GM23338 (cell line): ENCODE data around the gene COX6B1.

Experiments used
- CREB1 ChIP-seq: fragments of 250-450 bp; sonication (Bioruptor Pico); IDR thresholded peaks from 2 replicates; pipeline ENCODE4 v1.5.0; 2020; ENCODE audit warnings: low read depth, mild to moderate bottlenecking, moderate library complexity
- EZH2 ChIP-seq: fragments of 200-600 bp; sonication (generic); IDR thresholded peaks from one replicate; pipeline ENCODE4 v1.8.0; 2017; ENCODE audit warnings: antibody characterized with exemption, mild to moderate bottlenecking, low read depth; ENCODE audit not compliant: unreplicated experiment
- TF ChIP-seq, protein P1 (sequence below), 2 experiments: fragments of 200-600 bp in 1 of 2; sonication (generic) in 1 of 2; conservative IDR thresholded peaks; 2 replicates each; pipeline versions ENCODE4 v1.5.1 to v1.6.1; 2016 to 2017; ENCODE audit warnings: antibody characterized with exemption in 2 of 2, low read depth in 2 of 2, mild to moderate bottlenecking in 2 of 2, moderate library complexity in 1 of 2

DNA sequence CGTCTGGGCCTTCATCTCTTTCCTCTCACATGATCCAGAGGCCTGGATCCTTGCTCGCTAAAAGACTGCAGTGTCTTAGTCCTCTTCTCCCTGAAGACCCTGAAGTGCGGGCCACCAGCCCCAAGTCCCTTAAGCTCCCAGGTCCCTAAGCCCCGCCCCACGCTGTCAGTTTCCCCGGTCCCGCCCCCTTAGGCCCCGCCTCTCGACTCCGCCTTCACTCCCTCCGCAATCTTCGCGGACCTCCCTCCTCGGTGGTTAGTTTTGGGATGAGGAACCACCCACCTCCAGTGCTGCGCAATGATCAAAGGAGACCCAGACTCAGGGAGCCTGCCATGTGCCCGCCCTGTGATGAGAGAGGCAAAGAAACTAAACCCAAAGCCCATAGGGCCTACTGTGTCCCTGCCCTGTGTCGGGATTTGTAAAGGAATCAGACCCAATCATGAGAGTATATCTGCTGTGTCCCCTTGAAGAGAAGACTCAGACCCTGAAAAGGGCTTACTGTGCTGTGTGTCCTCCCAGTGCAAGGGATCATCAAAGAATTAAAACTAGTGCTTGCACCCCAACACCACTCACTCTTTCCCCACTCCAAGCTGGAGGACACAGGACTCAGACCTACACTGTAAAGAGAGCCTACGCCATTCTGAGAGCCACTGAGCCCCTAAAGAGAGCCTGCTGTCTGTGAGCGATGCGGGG lies 3.0 kb upstream of the COX6B1 start:
- TF ChIP-seq, protein P1, sequence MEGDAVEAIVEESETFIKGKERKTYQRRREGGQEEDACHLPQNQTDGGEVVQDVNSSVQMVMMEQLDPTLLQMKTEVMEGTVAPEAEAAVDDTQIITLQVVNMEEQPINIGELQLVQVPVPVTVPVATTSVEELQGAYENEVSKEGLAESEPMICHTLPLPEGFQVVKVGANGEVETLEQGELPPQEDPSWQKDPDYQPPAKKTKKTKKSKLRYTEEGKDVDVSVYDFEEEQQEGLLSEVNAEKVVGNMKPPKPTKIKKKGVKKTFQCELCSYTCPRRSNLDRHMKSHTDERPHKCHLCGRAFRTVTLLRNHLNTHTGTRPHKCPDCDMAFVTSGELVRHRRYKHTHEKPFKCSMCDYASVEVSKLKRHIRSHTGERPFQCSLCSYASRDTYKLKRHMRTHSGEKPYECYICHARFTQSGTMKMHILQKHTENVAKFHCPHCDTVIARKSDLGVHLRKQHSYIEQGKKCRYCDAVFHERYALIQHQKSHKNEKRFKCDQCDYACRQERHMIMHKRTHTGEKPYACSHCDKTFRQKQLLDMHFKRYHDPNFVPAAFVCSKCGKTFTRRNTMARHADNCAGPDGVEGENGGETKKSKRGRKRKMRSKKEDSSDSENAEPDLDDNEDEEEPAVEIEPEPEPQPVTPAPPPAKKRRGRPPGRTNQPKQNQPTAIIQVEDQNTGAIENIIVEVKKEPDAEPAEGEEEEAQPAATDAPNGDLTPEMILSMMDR (conservative IDR thresholded peaks at IDR 0.05; ENCODE audit: low read depth in 2 of 2) = no peak
- TF ChIP-seq CREB1 (CRISPR knock-in tag) = no peak
- TF ChIP-seq EZH2 = no peak
